ENCODE measurements around the gene ALOX5.

ALOX5 gene

GRCh38 chr10:45424668-45425404, 50.8 kb downstream of the ALOX5 start:
- DNase-seq (ENCODE audit: low spot score) = no peak

- DNase-seq (ENCODE audit: low spot score) = no peak
Observed at GRCh38 chr10:45425621-45426563, 51.9 kb downstream of the ALOX5 start.

GRCh38 chr10:45427262-45427969, 53.4 kb downstream of the ALOX5 start:
- DNase-seq (ENCODE audit: low spot score) = no peak

GRCh38 chr10:45427970-45428366, 54.0 kb downstream of the ALOX5 start:
- DNase-seq (ENCODE audit: low spot score) = no peak

GRCh38 chr10:45428611-45429510, 54.8 kb downstream of the ALOX5 start:
- DNase-seq (ENCODE audit: low spot score) = no peak

GRCh38 chr10:45429790-45430189, 55.8 kb downstream of the ALOX5 start:
- DNase-seq (ENCODE audit: low spot score) = no peak

- no peak for DNase-seq (ENCODE audit: low spot score)
Observed at GRCh38 chr10:45432113-45432512, 58.1 kb downstream of the ALOX5 start.

GRCh38 chr10:45432700-45433472, 58.9 kb downstream of the ALOX5 start:
- DNase-seq (ENCODE audit: low spot score) = no peak

- DNase-seq (ENCODE audit: low spot score) = no peak
Observed at GRCh38 chr10:45433716-45434469, 59.9 kb downstream of the ALOX5 start.

GRCh38 chr10:45437587-45438465, 63.8 kb downstream of the ALOX5 start:
- DNase-seq (ENCODE audit: low spot score) = no peak

- DNase-seq (ENCODE audit: low spot score) = no peak
Observed at GRCh38 chr10:45438466-45439090, 64.6 kb downstream of the ALOX5 start.

GRCh38 chr10:45439365-45439764, 65.3 kb downstream of the ALOX5 start:
- DNase-seq (ENCODE audit: low spot score) = no peak

GRCh38 chr10:45439873-45440272, 65.9 kb downstream of the ALOX5 start:
- no peak for DNase-seq (ENCODE audit: low spot score)

- no peak for DNase-seq (ENCODE audit: low spot score)
Observed at GRCh38 chr10:45440511-45441062, 66.6 kb downstream of the ALOX5 start.

GRCh38 chr10:45441239-45442190, 67.5 kb downstream of the ALOX5 start:
- no peak for DNase-seq (ENCODE audit: low spot score)

- no peak for DNase-seq (ENCODE audit: low spot score)
Observed at GRCh38 chr10:45442251-45442650, 68.2 kb downstream of the ALOX5 start.

GRCh38 chr10:45442662-45443061, 68.6 kb downstream of the ALOX5 start:
- no peak for DNase-seq (ENCODE audit: low spot score)
